Measurements from ENCODE around the gene SCG5. TPM values are rescaled to one million over a fixed set of nuclear protein-coding genes. Genes with fewer than 3 reads are reported as not detected.

SCG5 gene
- total RNA-seq, 2 donors from 2014 or later, result 10.9 to 17.2 TPM

DNA sequence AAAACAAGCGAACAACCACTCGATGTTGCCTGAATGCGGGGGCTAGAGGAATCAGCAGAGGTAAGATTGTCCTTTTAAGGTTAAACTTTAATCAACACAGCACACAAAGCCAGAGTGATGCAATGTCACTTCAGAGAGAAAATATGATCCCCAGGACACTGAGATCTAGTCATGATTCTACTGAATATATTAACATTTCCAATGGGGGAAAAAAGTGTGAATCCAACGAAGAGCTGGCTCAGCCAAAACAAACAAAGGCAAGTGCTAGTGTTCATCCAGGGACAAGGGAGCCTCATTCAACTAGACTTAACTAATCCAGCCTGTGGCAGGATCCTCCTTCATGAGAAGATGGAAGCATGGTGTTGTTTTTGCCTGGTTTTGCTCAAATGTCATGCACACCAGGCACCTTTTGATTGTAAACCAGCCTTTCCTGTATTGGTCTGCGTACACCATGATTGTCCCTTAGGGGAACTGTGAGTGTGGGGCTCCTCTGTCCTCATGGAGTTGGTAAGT is 35.8 kb downstream of the SCG5 start:
- peaks cover 4% of the 10 kb centered on the region for H3K4me1 ChIP-seq (ENCODE audit: control insufficient read depth, insufficient read depth, low read length)
- H3K9me3 ChIP-seq (ENCODE audit: control insufficient read depth, low read length), result no peaks in the 10 kb centered on the region
- no peak for TF ChIP-seq CTCF (conservative IDR thresholded peaks at IDR 0.05)
- DNase-seq, result no peak
- no peak overlapping the region for H3K4me3 ChIP-seq (ENCODE audit: low read length)
- no peaks in the 10 kb centered on the region for H3K9me3 Mint-ChIP-seq
- H3K27me3 Mint-ChIP-seq (ENCODE audit: insufficient read depth), result peaks cover under 1% of the 10 kb centered on the region
- no peak overlapping the region for H3K4me3 Mint-ChIP-seq
- no peak overlapping the region for H3K27ac Mint-ChIP-seq
- no peaks in the 10 kb centered on the region for H3K27me3 ChIP-seq (ENCODE audit: control insufficient read depth, insufficient read depth, low read length, poor library complexity, severe bottlenecking)
- WGBS, 2 experiments (ENCODE audit: insufficient coverage in 1 of 2, insufficient read length in 1 of 2), result 83 to 89% methylated on average over 1 to 5 of the region's 5 CpGs
- H3K27ac ChIP-seq (ENCODE audit: low read depth, low read length), result no peak overlapping the region
- H3K36me3 ChIP-seq (ENCODE audit: control insufficient read depth, insufficient read depth, low read length), result no peaks in the 10 kb centered on the region
- no peak overlapping the region for H3K9ac ChIP-seq (ENCODE audit: extremely low read depth, low read length, poor library complexity, severe bottlenecking)
- H3K4me1 Mint-ChIP-seq, result peaks cover 8% of the 10 kb centered on the region
- no peaks in the 10 kb centered on the region for H3K36me3 Mint-ChIP-seq (ENCODE audit: low read depth)

DNA sequence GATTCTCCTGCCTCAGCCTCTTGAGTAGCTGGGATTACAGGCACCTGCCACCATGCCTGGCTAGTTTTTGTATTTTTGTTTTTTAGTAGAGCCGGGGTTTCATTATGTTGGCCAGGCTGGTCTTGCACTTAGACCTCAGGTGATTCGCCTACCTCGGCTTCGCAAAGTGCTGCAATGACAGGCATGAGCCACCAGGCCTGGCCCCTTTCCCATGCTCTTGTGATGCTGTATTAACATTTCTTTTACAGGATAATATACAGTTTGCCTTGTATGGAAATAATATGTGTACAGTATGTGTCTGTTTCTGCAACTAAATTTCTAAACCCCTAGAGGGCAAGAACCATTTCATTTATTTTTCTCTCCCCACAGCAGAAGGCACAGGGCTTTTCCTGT is 37.8 kb downstream of the SCG5 start:
- no peak overlapping the region for H3K4me3 ChIP-seq (ENCODE audit: low read length)
- no peak overlapping the region for H3K27ac ChIP-seq (ENCODE audit: low read depth, low read length)
- no peaks in the 10 kb centered on the region for H3K36me3 Mint-ChIP-seq (ENCODE audit: low read depth)
- peaks cover 9% of the 10 kb centered on the region for H3K4me1 Mint-ChIP-seq
- peak; percentile 62 for TF ChIP-seq CTCF (conservative IDR thresholded peaks at IDR 0.05)
- H3K9me3 Mint-ChIP-seq, result no peaks in the 10 kb centered on the region
- peaks cover 4% of the 10 kb centered on the region for H3K4me1 ChIP-seq (ENCODE audit: control insufficient read depth, insufficient read depth, low read length)
- WGBS, 2 experiments (ENCODE audit: insufficient coverage in 1 of 2, insufficient read length in 1 of 2), result 92 to 96% methylated on average over 4 of the region's 4 CpGs
- peak; percentile 69 for DNase-seq
- no peak overlapping the region for H3K9ac ChIP-seq (ENCODE audit: extremely low read depth, low read length, poor library complexity, severe bottlenecking)
- H3K9me3 ChIP-seq (ENCODE audit: control insufficient read depth, low read length), result no peaks in the 10 kb centered on the region
- H3K27me3 ChIP-seq (ENCODE audit: control insufficient read depth, insufficient read depth, low read length, poor library complexity, severe bottlenecking), result no peaks in the 10 kb centered on the region
- H3K27ac Mint-ChIP-seq, result no peak overlapping the region
- H3K36me3 ChIP-seq (ENCODE audit: control insufficient read depth, insufficient read depth, low read length), result no peaks in the 10 kb centered on the region
- no peak overlapping the region for H3K4me3 Mint-ChIP-seq
- no peaks in the 10 kb centered on the region for H3K27me3 Mint-ChIP-seq (ENCODE audit: insufficient read depth)

GRCh38 chr15:32682569-32682968 is 41.1 kb downstream of the SCG5 start:
- no peak overlapping the region for H3K4me3 Mint-ChIP-seq
- Histone ChIP-seq H3K4me3 (ENCODE audit: low read length) (no peak overlapping the region), H3K27me3 (ENCODE audit: control insufficient read depth, insufficient read depth, low read length, poor library complexity, severe bottlenecking) (no peaks in the 10 kb centered on the region), H3K36me3 (ENCODE audit: control insufficient read depth, insufficient read depth, low read length) (no peaks in the 10 kb centered on the region), H3K9ac (ENCODE audit: extremely low read depth, low read length, poor library complexity, severe bottlenecking) (no peak overlapping the region), H3K4me1 (ENCODE audit: control insufficient read depth, insufficient read depth, low read length) (peaks cover 1% of the 10 kb centered on the region), H3K9me3 (ENCODE audit: control insufficient read depth, low read length) (no peaks in the 10 kb centered on the region), H3K27ac (ENCODE audit: low read depth, low read length) (no peak overlapping the region)
- H3K36me3 Mint-ChIP-seq (ENCODE audit: low read depth), result peaks cover 6% of the 10 kb centered on the region
- H3K9me3 Mint-ChIP-seq, result peaks cover 10% of the 10 kb centered on the region
- TF ChIP-seq CTCF (conservative IDR thresholded peaks at IDR 0.05), result no peak
- H3K27me3 Mint-ChIP-seq (ENCODE audit: insufficient read depth), result no peaks in the 10 kb centered on the region
- WGBS, 2 experiments (ENCODE audit: insufficient coverage in 1 of 2, insufficient read length in 1 of 2), result 92 to 95% methylated on average over 3 of the region's 3 CpGs
- DNase-seq, result no peak
- no peak overlapping the region for H3K27ac Mint-ChIP-seq
- peaks cover 3% of the 10 kb centered on the region for H3K4me1 Mint-ChIP-seq
